ENCODE measurements around the gene DNAH7. TPM values are rescaled to one million over a fixed set of nuclear protein-coding genes. Genes with fewer than 3 reads are reported as not detected.

The DNAH7 gene
- total and polyA plus RNA-seq, 2 experiments from 2014 or later: 0.35 to 1.1 TPM

DNA sequence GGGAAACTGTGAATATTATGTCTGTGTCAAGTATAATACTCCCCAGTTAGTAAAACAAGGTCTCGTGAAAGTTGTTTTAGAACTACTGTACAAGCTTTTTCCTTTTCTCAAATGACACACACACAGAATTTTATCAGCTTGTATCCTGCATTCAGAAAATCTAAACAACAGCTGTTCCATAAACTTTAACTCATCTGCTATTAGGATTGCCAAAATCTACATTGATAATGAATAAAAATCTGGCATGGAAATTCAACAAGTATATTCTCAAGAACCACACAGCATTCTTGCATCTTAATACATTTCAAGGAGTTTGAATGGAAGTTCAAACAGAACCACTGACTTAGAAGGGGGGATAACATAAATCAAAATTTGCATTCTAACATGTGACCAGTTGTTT is 260.4 kb downstream of the DNAH7 start:
- H3K79me2 ChIP-seq (replicated peaks; ENCODE audit: insufficient read depth): no peaks in the 10 kb centered on the region
- TF ChIP-seq STAT1 (IDR thresholded peaks at IDR 0.05; ENCODE audit: unreplicated experiment) (no peak), EZH2phosphoT487 (IDR thresholded peaks at IDR 0.05; ENCODE audit: unreplicated experiment) (no peak), ZNF114 (CRISPR knock-in tag; IDR thresholded peaks at IDR 0.05) (no peak), CREB1 (CRISPR knock-in tag; IDR thresholded peaks at IDR 0.05; ENCODE audit: low read depth) (no peak), ZNF331 (CRISPR knock-in tag; IDR thresholded peaks at IDR 0.05; ENCODE audit: low read depth) (no peak), JUNB (IDR thresholded peaks at IDR 0.05; ENCODE audit: unreplicated experiment) (no peak), EZH2 (IDR thresholded peaks at IDR 0.05; ENCODE audit: low read depth, unreplicated experiment) (no peak), NANOG (IDR thresholded peaks at IDR 0.05; ENCODE audit: borderline replicate concordance) (no peak), POLR2AphosphoS5 (IDR thresholded peaks at IDR 0.05; ENCODE audit: low read depth) (no peak)
- TF ChIP-seq, protein P1, sequence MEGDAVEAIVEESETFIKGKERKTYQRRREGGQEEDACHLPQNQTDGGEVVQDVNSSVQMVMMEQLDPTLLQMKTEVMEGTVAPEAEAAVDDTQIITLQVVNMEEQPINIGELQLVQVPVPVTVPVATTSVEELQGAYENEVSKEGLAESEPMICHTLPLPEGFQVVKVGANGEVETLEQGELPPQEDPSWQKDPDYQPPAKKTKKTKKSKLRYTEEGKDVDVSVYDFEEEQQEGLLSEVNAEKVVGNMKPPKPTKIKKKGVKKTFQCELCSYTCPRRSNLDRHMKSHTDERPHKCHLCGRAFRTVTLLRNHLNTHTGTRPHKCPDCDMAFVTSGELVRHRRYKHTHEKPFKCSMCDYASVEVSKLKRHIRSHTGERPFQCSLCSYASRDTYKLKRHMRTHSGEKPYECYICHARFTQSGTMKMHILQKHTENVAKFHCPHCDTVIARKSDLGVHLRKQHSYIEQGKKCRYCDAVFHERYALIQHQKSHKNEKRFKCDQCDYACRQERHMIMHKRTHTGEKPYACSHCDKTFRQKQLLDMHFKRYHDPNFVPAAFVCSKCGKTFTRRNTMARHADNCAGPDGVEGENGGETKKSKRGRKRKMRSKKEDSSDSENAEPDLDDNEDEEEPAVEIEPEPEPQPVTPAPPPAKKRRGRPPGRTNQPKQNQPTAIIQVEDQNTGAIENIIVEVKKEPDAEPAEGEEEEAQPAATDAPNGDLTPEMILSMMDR (conservative IDR thresholded peaks at IDR 0.05; ENCODE audit: low read depth in 2 of 2): no peak
- TF ChIP-seq, protein P2, sequence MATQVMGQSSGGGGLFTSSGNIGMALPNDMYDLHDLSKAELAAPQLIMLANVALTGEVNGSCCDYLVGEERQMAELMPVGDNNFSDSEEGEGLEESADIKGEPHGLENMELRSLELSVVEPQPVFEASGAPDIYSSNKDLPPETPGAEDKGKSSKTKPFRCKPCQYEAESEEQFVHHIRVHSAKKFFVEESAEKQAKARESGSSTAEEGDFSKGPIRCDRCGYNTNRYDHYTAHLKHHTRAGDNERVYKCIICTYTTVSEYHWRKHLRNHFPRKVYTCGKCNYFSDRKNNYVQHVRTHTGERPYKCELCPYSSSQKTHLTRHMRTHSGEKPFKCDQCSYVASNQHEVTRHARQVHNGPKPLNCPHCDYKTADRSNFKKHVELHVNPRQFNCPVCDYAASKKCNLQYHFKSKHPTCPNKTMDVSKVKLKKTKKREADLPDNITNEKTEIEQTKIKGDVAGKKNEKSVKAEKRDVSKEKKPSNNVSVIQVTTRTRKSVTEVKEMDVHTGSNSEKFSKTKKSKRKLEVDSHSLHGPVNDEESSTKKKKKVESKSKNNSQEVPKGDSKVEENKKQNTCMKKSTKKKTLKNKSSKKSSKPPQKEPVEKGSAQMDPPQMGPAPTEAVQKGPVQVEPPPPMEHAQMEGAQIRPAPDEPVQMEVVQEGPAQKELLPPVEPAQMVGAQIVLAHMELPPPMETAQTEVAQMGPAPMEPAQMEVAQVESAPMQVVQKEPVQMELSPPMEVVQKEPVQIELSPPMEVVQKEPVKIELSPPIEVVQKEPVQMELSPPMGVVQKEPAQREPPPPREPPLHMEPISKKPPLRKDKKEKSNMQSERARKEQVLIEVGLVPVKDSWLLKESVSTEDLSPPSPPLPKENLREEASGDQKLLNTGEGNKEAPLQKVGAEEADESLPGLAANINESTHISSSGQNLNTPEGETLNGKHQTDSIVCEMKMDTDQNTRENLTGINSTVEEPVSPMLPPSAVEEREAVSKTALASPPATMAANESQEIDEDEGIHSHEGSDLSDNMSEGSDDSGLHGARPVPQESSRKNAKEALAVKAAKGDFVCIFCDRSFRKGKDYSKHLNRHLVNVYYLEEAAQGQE (IDR thresholded peaks at IDR 0.05; ENCODE audit: unreplicated experiment): no peak
- TF ChIP-seq, protein P3, sequence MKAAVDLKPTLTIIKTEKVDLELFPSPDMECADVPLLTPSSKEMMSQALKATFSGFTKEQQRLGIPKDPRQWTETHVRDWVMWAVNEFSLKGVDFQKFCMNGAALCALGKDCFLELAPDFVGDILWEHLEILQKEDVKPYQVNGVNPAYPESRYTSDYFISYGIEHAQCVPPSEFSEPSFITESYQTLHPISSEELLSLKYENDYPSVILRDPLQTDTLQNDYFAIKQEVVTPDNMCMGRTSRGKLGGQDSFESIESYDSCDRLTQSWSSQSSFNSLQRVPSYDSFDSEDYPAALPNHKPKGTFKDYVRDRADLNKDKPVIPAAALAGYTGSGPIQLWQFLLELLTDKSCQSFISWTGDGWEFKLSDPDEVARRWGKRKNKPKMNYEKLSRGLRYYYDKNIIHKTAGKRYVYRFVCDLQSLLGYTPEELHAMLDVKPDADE (IDR thresholded peaks at IDR 0.05): no peak
- TF ChIP-seq, protein P4, sequence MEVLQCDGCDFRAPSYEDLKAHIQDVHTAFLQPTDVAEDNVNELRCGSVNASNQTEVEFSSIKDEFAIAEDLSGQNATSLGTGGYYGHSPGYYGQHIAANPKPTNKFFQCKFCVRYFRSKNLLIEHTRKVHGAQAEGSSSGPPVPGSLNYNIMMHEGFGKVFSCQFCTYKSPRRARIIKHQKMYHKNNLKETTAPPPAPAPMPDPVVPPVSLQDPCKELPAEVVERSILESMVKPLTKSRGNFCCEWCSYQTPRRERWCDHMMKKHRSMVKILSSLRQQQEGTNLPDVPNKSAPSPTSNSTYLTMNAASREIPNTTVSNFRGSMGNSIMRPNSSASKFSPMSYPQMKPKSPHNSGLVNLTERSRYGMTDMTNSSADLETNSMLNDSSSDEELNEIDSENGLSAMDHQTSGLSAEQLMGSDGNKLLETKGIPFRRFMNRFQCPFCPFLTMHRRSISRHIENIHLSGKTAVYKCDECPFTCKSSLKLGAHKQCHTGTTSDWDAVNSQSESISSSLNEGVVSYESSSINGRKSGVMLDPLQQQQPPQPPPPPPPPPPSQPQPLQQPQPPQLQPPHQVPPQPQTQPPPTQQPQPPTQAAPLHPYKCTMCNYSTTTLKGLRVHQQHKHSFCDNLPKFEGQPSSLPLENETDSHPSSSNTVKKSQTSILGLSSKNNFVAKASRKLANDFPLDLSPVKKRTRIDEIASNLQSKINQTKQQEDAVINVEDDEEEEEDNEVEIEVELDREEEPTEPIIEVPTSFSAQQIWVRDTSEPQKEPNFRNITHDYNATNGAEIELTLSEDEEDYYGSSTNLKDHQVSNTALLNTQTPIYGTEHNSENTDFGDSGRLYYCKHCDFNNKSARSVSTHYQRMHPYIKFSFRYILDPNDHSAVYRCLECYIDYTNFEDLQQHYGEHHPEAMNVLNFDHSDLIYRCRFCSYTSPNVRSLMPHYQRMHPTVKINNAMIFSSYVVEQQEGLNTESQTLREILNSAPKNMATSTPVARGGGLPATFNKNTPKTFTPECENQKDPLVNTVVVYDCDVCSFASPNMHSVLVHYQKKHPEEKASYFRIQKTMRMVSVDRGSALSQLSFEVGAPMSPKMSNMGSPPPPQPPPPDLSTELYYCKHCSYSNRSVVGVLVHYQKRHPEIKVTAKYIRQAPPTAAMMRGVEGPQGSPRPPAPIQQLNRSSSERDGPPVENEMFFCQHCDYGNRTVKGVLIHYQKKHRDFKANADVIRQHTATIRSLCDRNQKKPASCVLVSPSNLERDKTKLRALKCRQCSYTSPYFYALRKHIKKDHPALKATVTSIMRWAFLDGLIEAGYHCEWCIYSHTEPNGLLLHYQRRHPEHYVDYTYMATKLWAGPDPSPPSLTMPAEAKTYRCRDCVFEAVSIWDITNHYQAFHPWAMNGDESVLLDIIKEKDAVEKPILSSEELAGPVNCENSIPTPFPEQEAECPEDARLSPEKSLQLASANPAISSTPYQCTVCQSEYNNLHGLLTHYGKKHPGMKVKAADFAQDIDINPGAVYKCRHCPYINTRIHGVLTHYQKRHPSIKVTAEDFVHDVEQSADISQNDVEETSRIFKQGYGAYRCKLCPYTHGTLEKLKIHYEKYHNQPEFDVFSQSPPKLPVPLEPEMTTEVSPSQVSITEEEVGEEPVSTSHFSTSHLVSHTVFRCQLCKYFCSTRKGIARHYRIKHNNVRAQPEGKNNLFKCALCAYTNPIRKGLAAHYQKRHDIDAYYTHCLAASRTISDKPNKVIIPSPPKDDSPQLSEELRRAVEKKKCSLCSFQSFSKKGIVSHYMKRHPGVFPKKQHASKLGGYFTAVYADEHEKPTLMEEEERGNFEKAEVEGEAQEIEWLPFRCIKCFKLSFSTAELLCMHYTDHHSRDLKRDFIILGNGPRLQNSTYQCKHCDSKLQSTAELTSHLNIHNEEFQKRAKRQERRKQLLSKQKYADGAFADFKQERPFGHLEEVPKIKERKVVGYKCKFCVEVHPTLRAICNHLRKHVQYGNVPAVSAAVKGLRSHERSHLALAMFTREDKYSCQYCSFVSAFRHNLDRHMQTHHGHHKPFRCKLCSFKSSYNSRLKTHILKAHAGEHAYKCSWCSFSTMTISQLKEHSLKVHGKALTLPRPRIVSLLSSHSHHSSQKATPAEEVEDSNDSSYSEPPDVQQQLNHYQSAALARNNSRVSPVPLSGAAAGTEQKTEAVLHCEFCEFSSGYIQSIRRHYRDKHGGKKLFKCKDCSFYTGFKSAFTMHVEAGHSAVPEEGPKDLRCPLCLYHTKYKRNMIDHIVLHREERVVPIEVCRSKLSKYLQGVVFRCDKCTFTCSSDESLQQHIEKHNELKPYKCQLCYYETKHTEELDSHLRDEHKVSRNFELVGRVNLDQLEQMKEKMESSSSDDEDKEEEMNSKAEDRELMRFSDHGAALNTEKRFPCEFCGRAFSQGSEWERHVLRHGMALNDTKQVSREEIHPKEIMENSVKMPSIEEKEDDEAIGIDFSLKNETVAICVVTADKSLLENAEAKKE (CRISPR knock-in tag; IDR thresholded peaks at IDR 0.05): no peak
- peaks cover 70% of the 10 kb centered on the region for H3K4me1 ChIP-seq (ENCODE audit: insufficient read depth)
- H3K9me2 ChIP-seq (ENCODE audit: insufficient read depth): no peaks in the 10 kb centered on the region
- no peak overlapping the region for H3K4me3 Mint-ChIP-seq
- no peaks in the 10 kb centered on the region for H3K27me3 Mint-ChIP-seq (ENCODE audit: insufficient read depth, low read depth, poor library complexity)
- H3K27me3 ChIP-seq (ENCODE audit: insufficient read depth): no peaks in the 10 kb centered on the region
- H3K4me1 Mint-ChIP-seq: peaks cover 63% of the 10 kb centered on the region
- H3K4me2 ChIP-seq: peak overlapping the region; percentile 22; the same call in 1 of the 2 replicates
- peak overlapping the region; percentile 15; the same call in 1 of the 2 replicates for H3K27ac ChIP-seq (ENCODE audit: low read depth)
- peak overlapping the region; percentile 9; the same call in 1 of the 2 replicates for H3K4me3 ChIP-seq
- no peaks in the 10 kb centered on the region for H3F3A ChIP-seq (replicated peaks; ENCODE audit: low read depth)
- ATAC-seq (no peak), DNase-seq (ENCODE audit: low spot score) (no peak)
- H3K36me3 ChIP-seq (ENCODE audit: insufficient read depth): no peaks in the 10 kb centered on the region
- H3K36me3 Mint-ChIP-seq (ENCODE audit: low read depth): no peaks in the 10 kb centered on the region
- no peaks in the 10 kb centered on the region for H4K20me1 ChIP-seq (replicated peaks; ENCODE audit: insufficient read depth)
- no peaks in the 10 kb centered on the region; the same call in 2 of the 3 replicates for H3K9me3 Mint-ChIP-seq
- peak overlapping the region; percentile 89 for H3K27ac Mint-ChIP-seq
- no peak overlapping the region for H2AFZ ChIP-seq
